Astrocyte of the cerebellum (primary cell): ENCODE results near the gene ARSI.

Experiments
- DNase-seq: peaks from one replicate; pipeline ENCODE4 v3.0.0-alpha.2; 2011; ENCODE audit warnings: low read depth
- H3K4me3 ChIP-seq: 2 replicates; pipeline ENCODE4 v1.5.1; 2011; ENCODE audit warnings: mild to moderate bottlenecking, low read depth, low read length, moderate library complexity
- in situ Hi-C: cut with HindIII; loops from 2 replicates; pipeline ENCODE4 v1.10.0; 2017; ENCODE audit warnings: low sequenced_read_pairs
- TF ChIP-seq, protein P1 (sequence below): IDR thresholded peaks from 2 replicates; pipeline ENCODE4 v1.5.1; 2012; ENCODE audit warnings: low read length, low read depth, moderate library complexity, mild to moderate bottlenecking; ENCODE audit errors: missing control alignments

ARSI gene

DNA sequence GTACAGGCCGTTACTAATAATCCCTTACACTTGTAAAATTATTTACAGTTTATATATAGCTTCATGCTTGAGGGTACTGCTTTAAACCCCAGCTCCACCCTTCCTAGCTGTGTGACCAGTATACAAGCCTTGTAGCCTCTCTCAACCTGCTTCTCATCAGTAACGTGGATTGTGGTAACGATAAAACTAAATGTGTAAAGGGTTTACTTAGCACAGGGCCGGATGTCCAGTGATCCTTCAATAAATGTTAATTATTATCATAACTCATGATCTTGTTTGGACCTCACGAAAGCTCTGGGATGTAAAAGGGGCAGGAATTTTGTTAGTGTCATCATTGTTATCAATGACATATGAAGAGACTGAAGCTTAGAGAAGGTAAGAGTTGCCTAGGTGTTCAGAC, 7.5 kb upstream of the ARSI start:
- TF ChIP-seq, protein P1, sequence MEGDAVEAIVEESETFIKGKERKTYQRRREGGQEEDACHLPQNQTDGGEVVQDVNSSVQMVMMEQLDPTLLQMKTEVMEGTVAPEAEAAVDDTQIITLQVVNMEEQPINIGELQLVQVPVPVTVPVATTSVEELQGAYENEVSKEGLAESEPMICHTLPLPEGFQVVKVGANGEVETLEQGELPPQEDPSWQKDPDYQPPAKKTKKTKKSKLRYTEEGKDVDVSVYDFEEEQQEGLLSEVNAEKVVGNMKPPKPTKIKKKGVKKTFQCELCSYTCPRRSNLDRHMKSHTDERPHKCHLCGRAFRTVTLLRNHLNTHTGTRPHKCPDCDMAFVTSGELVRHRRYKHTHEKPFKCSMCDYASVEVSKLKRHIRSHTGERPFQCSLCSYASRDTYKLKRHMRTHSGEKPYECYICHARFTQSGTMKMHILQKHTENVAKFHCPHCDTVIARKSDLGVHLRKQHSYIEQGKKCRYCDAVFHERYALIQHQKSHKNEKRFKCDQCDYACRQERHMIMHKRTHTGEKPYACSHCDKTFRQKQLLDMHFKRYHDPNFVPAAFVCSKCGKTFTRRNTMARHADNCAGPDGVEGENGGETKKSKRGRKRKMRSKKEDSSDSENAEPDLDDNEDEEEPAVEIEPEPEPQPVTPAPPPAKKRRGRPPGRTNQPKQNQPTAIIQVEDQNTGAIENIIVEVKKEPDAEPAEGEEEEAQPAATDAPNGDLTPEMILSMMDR, result no peak
- DNase-seq, result no peak
- no peak overlapping the region for H3K4me3 ChIP-seq
- in situ Hi-C loops, result no loop called here

- TF ChIP-seq, protein P1, result no peak
- in situ Hi-C loops, result no loop called here
- no peak for DNase-seq
- H3K4me3 ChIP-seq, result no peak overlapping the region
These were observed 7.2 kb upstream of the ARSI start for GRCh38 chr5:150309886-150310239.

DNA sequence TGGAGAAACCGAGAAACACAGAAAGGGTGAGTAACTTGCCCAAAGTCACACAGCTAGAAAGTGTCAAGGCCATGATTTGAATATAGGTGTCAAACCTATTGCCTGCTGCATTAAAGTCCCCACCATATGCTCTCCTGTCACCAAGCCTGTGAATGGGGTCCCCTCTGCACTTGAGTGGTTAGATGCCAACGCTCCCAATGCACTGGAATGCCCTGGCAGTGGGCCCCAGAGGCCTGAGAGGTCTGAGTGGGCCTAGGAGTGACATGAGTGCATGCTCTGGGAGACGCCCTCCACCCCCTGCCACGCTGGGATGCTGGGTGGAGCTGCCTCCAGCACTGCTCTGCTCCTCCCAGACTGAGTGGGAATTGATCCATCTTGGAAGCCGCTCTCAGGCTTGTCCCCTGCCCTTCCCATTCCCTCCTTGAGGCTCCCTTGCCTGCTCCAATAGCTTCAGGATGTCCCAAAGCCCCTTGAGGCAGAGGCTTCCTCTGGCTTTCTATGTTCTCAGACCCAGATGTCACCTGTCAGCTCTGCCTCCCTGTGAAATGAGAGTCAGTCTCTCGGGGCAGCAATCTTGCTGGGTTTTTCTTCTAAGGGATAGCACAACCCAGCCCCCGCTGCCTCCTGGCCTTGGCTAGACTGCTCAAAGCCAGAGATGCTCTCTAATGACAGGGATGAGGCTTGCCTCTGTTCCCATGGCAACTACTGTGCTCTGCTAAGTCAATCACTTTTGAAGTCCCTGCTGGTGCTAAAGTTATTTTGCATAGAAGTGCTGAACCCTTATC, 6.6 kb upstream of the ARSI start:
- TF ChIP-seq, protein P1, result no peak
- H3K4me3 ChIP-seq, result no peak overlapping the region
- in situ Hi-C loops, result no loop called here
- DNase-seq, result no peak

- no peak for DNase-seq
- no peak overlapping the region for H3K4me3 ChIP-seq
- in situ Hi-C loops, result no loop called here
- TF ChIP-seq, protein P1, result no peak
These were observed 5.1 kb upstream of the ARSI start for GRCh38 chr5:150307617-150308426.

- no peak for DNase-seq
- H3K4me3 ChIP-seq, result no peak overlapping the region
- TF ChIP-seq, protein P1, result no peak
- in situ Hi-C loops, result no loop called here
These were observed 4.1 kb upstream of the ARSI start for GRCh38 chr5:150306775-150307174.

DNA sequence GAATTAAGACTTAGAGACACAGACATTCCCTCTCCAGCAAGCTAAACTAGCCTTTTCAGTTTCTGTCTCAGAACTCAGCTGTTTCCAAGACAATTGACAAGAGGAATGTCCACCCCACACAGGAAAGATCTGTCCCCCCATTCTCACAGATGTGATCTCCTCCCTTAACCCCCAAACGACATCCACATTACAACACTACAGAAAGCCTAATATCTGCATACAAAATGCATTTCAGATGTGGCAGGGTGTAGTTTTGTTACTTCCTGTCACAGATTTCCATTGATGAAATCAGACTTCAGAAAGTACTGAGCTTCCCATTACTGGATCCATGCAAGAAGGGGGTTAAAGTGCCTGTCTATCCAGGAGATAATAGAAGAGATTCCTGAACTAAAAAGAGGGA, 2.9 kb upstream of the ARSI start:
- DNase-seq, result no peak
- in situ Hi-C loops, result no loop called here
- no peak overlapping the region for H3K4me3 ChIP-seq
- TF ChIP-seq, protein P1, result no peak
